Activated naive CD4-positive, alpha-beta T cell treated with Interleukin-2 at 50 U/mL for 16 hours (primary cell): ENCODE results near the gene TMEM126B.
"Not testable (repeated sequence)": the region's sequence is repeated elsewhere in the genome, so short reads cannot be mapped to it uniquely, and the experiment has no call there.

ENCODE experiments used
- DNase-seq: peaks from one replicate; pipeline ENCODE4 v3.0.0-alpha.2; 2020

The TMEM126B gene

DNA sequence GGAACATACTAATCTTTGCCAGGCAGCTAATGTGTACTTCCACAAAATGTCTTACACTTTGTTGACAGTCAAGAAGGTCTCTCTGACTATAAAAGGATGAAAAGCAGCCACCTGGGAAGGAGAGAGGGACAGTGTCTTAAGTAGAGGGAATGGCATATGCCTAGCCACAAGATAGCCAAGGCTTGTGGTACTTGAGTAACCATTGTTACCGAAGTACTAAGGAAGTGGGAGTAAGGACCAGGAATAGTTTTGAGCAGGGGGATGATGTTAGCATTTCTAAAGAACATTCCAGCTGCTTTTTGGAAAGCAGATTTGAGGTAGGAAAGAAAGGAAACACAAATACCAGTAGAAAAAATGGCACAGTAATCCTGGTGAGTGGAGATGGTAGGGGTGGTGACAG, 22.7 kb downstream of the TMEM126B start:
- no peak for DNase-seq

DNA sequence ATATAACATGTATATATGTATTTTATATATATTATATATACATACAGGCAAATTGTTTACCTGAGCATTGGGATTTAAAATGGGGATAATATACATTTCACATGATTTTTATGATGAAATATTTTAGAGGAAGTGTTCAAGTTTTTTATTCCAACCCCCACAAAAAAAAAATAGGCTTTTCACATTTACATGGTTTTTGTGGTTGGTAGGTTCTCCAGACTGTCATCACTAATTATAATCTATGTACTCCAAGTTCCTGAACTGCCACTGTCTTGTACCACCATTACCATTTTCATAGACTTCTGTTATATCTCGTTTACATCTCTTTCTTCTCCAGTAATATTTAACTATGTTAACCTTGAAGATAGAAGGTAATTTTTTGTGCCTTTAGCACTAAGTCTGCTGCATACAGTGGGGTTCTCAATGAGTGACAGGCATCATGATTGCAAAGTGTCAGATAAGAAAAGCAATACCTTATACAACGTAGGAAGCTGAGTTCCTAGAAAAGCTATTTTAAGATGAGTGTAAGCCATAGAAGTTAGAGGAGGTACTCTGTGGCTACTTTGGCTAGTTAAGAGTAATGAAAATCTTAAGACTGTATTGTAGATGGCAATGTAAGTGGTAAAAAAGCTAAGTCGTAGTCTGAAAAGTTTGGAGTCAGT, 24.5 kb downstream of the TMEM126B start:
- no peak for DNase-seq

- not testable (repeated sequence) for DNase-seq
These were observed 25.9 kb downstream of the TMEM126B start for GRCh38 chr11:85654343-85654742.

DNA sequence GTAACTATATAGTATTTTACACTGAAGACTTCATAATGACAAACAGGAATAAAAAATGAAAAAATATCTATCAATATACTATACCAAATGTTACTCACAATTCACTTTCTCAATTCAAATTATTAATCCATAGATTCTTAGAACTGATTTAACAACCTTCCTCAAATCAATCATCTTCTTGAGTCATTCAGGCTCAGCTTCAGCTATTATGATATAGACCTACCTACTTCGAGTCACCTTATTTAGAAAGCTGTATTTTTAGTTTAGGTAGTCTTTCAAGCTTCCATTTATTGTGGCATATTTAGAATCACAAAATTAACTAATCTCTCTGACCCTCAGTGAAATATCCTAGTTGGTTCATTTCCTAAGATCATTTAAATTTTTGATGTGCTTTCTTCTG, 28.4 kb downstream of the TMEM126B start:
- no peak for DNase-seq

DNA sequence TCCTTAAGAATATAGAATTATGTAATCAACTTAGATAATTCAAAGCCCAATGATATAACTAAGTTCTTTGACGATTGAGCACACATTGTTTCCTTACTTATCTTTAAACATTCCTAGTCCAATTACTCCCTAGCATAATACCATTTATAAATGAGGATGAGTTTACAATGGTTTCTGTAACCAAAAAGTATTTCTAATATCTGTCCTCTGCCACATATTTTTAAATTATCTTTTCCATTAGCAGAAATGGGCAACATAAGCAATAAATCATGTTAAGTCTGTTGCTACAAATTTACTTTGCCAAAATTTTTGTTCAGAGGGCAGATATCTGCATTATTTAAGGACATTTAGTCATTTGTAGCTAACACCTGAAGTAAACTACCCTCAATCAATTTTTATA, 29.8 kb downstream of the TMEM126B start:
- DNase-seq = no peak

- DNase-seq = no peak
These were observed 33.7 kb downstream of the TMEM126B start for GRCh38 chr11:85661972-85662664.

DNA sequence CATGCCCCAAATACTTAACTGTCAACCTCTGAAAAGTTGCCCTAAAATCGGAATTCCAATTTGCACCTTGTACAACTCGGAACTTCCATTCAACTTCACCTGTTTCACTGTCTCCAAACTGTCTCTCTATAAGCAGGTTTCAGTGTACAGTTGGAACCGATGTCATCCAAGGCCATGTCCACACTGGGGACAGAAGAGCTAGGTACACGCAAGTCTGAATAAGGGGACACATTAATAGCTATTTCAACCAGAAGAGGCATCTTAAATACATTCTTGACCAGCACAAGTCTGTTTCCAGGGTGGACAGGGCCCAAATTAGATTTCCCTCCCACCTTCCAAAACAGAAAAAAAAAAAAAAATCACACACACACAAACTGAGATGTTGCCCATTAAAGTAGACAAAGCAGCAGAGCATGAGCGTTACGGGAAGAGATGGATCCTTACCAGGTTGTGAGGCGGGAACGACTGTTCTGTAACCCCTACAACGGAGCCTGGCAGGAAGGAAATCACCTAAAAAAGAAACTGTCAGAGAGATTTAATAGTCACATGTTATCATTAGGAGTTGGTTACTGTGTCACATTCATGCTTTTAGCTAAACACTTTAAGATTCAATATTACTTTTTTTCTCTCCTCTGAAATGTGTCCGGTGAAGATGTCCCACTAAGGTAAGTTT, 34.8 kb downstream of the TMEM126B start:
- DNase-seq = no peak

DNA sequence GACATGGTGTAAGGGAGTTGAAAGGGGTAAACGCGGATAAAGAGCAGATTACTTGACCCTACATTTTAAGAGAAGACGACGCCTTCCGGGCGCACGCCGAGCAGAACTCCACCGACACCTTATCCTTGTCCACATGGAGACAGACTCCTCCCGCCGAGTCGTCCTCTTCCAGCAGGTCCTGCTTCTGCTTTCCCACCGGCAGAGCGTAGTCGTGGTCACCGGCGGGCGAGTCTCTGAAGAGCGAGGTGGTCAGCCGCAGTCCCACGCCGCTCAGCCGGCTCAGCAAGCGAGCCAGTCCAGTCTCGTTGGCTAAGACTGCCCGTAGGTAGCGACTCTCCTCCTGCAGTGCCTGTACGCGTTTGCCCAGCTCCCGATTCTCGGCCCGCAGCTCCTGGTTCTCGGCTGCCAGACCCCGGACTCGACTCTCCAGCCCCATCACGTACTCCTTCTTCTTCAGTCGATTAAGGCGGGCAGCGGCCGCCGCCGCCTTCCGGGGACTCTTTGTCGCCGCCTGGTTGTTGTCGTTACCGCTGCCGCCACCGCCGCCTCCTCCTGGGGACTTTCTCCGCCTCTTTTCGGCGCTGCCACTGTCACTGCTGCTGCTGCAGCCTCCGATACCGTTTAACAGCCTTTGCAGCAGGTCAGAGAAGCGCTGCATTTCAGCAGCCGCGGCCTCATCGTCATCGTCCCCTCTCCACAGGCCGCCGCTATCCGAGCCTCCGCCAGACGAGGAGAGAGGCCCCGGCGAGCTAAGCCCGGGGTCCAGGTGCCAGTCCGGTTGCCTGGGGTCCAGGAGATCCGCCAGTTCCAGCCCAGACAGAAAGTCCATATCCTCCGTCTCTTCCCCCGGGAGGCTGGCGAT, 35.6 kb downstream of the TMEM126B start:
- peak; percentile 91 for DNase-seq

DNA sequence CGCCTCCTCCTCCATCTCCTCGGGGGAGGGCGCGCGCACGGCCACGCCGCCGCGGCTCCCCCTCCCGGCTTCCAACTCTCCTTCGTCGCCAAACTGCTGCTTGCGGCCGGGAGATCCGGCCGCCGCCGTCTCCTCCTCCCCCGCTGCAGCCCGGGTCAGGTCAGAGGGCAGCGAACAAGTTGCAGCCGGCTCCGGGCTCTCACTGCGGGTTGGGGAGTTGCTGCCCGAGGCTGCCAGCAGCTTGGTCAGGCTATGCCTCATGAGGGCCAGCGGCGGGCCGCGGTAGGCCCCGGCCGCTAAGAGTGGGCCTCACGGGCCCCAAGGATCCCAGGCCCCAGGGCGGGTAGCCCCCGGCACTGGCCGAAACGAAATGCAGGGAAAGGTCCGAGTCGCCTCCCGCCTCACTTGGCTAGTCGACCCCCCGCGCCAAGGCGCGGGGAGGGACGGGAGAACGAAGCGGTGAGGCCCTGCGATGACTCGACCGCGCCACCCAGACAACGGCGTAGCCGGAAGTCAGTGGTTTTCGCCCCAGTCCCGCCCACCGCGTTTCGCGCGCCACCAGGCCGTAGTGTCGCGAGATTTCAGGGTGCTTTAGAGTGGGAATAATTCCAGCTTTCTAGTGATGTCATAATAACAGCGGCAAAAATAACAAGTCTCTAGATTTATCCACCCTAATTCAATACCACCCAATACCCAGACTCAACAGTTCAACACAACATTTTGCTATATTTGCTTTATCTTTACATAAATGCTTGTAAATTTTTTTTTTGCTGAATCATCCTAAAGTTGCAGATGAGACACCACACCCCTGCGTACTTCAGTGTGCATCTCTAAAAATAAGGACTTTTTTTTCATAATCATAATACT, 36.5 kb downstream of the TMEM126B start, which contains the start of gene CREBZF:
Gene CREBZF (minus strand): TSS at position 515 of the 867 bp plus-strand sequence. CDS start 254 bp downstream, at position 261.
- peak; percentile 94 for DNase-seq

DNA sequence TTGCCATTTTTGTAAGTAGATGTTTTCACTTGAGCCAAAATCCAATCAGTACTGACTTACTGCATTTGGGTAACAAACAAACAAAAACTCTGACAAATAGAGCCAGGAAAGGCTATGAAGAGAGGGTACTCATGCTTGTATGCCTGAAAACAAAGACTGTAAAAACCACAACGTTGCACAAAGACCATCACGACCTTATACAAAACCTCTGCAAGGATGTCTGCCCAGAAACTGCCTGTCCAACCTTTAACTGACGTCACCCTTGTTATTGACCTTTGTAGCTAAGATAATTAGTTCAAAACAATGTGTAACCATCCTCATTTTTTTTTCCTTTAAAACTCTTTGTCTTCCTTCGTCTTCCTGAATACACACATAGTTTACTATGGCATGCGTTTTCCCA, 37.3 kb downstream of the TMEM126B start:
- no peak for DNase-seq

DNA sequence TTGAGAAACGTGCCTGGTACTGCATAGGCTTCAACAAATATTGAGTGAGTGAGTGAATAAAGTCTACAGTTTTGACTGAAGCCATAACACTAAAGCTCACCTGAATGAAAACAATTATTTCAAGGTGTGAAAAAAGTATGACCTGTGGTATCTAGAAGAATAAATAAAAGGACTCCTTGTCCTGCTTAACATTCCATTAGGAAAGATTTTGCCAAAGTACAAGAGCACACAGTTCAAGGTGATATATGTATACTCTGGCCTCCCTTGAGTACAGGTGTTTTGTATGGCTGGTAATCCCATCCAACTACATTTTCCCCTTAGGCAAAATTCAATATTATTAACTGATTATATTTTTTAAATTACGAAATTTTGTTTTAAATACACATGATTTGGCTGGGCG, 38.3 kb downstream of the TMEM126B start:
- no peak for DNase-seq

- no peak for DNase-seq
These were observed 39.8 kb downstream of the TMEM126B start for GRCh38 chr11:85668157-85668556.

DNA sequence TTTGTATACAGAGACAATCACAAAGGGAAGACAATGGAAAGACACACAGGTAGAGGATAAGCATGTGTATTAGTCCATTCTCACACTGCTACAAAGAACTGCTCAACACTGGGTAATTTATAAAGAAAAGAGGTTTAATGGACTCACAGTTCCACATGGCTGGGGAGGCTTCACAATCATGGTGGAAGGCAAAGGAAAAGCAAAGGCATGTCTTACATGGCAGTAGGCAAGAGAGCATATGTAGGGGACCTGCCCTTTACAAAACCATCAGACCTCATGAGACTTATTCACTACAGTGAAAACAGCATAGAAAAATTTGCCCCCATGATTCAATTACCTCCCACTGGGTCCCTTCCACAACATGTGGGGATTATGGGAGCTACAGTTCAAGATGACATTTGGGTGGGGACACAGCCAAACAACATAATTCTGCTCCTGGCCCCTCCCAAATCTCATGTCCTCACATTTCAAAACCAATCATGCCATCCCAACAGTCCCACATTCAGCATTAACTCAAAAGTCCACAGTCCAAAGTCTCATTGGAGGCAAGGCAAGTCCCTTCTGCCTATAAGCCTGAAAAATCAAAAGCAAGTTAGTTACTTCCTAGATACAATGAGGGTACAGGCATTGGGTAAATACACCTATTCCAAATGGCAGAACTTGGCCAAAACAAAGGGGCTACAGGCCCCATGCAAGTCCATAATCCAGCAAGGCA, 42.7 kb downstream of the TMEM126B start:
- DNase-seq = not testable (repeated sequence)

GRCh38 chr11:85672105-85672902, 43.9 kb downstream of the TMEM126B start:
- DNase-seq = no peak

- no peak for DNase-seq
These were observed 45.0 kb downstream of the TMEM126B start for GRCh38 chr11:85673393-85673792.

GRCh38 chr11:85679576-85679975, 51.2 kb downstream of the TMEM126B start:
- no peak for DNase-seq

DNA sequence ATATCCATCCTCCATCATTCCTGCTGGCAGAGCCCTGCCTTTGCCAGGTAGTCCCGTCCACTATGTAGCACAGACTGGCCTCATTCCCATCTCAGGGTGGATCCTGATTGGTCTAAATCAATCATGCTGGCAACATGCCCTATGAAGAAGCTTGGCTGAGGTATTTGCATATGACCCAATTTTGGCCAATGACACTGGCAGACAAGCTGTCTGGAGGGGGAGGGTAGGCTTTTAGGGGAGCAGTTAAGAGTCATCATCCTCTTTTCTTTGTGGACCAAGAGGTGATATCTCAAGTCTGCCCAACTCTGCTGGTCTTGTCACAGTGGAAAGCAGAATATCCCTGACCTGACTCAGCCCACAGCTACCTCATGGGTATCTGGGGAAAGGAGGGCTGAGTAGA, 52.5 kb downstream of the TMEM126B start:
- no peak for DNase-seq

DNA sequence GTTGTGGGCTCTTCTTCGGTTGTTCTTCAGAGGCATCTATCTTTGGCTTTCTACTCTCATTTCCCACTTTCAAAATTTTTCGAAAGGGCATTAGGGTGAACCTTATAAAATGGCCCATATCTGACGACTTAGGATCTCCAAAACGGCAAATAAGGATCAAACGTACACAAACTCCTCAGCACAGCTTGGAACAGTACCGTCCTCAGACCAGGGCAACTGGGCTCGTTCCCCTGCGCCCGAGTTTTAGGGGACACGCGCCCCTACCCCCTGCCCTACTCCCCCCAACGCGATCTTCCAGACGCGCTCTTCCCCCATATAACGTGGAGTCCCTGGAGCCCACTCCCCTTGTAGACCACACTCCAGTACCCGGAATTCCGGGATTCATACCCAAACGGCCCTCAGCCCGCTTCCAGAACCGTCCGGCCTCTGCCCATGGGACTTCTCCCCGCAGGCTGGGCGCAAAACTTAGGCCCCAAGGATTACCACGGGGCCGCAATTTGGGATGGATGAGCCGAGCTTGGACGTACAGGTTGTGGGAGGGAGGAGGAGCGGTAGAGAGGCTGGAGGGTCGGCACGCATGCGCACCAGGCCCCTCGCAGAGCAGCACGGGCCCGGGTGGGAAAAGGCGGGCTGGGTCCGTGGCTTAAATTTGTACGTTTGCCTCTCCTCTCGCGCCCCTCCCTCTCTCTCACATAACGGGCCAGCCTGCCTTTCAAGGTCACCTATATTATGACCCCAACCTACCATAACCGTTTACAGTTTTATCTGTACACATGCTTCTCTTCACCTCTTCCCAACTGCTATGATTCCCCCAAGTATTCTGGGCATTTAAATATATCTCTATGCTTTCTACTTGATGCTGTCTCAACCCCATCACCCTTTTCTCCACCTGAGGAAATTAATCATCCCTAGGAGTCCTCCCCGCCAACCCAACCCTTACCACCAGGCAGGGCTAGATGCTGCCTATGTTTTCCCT, 54.2 kb downstream of the TMEM126B start:
- peak; percentile 65 for DNase-seq
